ENCODE results near the gene ZNF354B.
"Not testable (repeated sequence)": the region's sequence is repeated elsewhere in the genome, so short reads cannot be mapped to it uniquely, and the experiment has no call there.

The ZNF354B gene

DNA sequence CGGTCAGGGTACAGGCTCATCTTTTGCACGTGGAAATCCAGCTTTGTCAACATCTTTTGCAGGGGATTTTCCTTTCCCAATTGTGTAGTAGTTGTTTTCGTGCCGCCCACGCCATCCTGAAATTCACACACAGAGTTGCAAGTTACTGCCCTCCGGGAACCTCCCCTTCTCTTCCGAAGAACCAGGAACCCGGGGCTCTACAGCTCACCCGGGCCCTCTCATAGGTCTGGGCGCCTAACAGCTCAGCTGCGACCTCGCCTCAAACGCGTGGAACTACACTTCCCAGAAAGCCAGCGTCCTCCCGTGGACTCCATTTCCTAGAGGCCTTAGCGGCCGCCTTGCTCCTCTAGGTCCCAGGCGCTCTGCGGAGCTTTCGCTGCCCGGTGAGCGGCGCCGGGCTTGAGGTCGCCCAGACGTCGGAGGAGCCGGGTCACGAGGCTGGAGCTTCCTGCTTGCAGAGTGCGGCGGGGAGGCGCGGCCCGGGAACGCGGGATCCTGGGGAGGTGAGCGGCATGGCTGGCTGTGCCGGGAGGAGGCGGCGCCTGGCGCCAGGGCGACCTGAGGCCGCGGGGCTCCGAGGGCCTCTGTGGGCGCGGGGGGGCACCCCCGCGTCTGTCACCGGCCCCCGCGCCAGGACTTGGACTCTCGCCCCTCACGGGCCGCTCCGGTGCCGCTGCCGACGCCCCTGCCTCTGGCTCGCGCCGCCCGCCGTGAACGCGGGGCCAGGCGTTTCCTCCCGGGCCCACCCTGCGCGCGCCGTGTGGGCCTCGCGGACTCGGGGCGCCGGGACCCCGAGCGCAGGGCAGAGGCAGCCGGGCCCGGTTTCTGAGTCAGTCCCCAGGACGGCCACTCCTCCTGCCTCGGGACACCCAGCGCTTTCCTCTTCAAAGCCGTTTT, at the start of gene ZNF354B:
TSS of gene ZNF354B (plus strand) at position 329 of the 897 bp plus-strand sequence. CDS start 1,095 bp downstream, outside the sequence.
- FAIRE-seq = no peak

- no peak for FAIRE-seq
These were observed 42.2 kb upstream of the ZNF354B start for GRCh38 chr5:178817506-178817905.

DNA sequence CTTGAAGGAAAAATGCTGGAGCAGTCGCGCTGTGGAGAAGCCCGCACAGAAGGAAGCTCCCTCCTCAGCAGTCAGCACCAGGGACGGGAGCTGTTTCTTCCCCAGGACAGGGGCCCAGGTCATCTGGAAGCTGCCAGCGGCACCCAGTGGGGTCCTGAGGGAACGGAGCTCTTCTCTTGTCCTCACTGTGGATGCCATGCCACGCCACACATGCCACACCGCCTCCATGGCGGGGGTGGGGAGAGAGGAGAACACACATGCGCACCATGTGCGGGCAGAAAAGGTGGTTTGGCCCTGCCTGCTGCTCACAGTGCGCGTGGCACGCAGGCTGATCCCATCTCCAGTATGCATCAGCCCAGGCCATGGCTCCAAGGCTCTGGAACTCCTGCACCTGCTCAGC, 41.7 kb upstream of the ZNF354B start:
- no peak for FAIRE-seq

DNA sequence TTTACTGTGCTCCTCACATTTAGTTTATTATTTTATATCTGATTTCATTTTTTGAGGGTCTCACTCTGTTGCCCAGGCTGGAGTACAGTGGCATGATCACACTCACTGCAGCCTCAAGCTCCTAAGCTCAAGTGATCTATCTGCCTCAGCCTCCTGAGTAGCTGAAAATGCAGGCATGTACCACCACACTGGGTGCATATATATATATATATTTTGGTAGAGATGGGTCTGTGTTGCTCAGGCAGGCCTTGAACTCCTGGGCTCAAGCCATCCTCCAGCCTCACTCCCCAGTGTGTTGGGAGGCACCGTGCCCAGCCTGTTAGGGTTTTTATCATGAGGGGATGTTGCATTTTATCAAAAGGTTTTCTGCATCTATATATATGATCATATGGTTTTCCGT, 39.8 kb upstream of the ZNF354B start:
- FAIRE-seq = no peak

GRCh38 chr5:178825444-178825843, 34.3 kb upstream of the ZNF354B start:
- FAIRE-seq = no peak

DNA sequence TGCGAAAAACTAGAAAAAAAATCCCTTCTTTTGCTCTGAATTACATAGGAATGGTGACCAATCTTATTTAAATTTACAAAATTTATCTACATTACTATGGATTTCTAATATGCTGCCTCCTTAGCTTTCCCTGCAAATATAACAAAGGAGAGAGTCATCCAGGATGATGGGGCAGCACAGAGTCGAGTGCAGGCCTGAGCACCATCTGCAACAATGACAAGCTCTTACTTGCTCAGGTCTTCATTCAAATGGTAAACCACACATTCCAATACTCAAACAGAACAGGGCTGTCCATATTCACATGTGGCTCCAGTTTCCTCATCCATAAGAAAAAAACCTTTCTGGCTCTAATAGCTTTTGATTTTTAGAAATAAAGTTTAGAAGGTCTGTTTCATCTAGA, 33.5 kb upstream of the ZNF354B start:
- FAIRE-seq = no peak

DNA sequence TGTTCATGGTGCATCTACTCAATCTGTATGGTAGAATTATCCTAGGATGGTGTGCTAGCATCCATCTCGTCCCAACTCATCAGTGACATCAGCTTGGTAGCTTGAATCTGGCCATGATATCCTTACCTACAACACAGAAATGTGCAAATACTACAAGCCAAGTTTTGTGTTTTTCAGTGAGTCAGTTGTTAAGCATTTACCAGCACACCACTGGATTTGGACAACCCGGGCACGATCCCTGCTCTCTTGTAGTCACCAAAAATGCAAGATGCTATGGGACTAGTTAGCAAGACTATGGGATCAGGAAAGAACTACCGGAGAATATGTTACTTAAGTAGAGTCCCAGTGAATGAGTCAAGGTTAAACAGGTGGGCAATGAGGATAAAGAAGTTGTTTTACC, 32.1 kb upstream of the ZNF354B start:
- no peak for FAIRE-seq

- FAIRE-seq = no peak
These were observed 28.7 kb upstream of the ZNF354B start for GRCh38 chr5:178831049-178831448.

DNA sequence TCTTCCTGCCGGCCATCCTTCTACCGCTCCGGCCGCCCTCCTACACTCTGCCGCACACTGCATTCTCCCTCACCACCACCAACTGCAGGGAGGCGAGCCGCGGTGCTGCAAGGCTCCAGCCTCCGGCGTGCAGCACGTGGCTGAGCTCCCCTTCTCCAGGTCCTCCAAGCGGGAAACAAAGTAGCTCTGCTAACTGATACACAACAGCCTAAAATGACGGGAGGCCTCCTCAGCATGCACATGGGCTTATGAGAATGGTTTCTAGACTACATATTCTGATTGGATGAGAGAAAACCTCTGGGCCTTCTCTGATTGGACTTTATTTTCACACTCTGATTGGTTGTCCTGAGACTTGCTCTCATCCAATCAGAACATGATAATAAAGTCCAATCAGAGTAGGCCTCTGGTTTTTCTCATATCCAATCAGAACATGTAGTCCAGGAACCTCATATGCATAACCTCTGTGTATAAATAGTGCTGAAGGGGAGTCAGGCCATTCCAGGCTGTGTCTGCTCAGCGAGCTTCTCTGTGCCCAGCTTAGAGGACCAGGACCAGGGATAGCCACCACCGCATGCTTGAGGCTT, 27.0 kb upstream of the ZNF354B start:
- FAIRE-seq = no peak

GRCh38 chr5:178836628-178837027, 23.1 kb upstream of the ZNF354B start:
- FAIRE-seq = no peak

DNA sequence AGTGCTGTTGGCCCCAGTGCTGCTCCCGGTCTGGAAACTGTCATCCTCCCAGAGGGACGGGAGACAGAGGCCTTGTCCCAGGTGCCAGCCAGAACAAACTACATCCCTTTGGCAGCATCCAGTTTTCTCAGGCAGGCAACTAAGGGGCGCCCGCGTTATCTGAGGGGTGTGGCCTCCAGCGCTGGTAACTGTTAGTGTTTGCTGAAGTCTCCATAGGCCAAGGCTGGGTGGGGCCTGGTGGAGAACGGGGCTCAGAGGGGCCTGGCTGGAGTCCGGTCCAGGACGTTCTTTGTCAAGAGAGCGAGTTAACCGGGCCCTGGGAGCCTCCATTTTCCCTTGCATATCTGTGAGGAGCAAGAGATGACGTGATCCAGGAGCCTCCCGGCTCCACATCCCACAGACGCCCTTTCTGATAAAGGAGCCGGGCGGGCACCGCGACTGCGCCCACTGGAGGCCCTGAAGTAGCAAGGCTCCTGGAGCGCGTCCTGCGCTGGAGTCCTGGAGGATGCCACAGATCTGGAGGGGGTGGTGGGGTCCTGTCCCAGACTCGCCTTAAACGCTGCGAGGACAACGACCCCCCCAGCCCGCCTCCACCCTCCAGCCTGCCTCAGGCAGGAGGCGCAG, 20.9 kb upstream of the ZNF354B start:
- not testable (repeated sequence) for FAIRE-seq

DNA sequence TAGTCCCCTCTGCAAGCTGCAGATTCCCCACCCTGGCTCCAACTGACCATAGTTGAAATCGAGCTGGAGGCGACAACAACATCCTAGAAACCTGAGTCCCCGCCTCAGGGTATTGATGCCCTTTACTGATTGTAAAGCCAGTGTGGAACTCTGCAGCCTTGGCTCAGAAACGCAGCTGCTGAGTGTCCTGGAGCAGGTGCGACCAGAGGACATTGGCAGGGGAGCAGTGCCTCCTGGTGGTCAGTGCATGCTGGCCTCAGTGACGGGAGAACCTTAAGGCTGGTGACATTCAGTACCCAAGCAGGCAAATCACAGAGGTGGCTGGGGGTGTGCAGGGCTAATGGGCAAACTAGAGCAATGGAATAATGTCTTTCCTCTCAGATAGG, 20.4 kb upstream of the ZNF354B start:
- FAIRE-seq = no peak

GRCh38 chr5:178840399-178840798, 19.4 kb upstream of the ZNF354B start:
- not testable (repeated sequence) for FAIRE-seq

DNA sequence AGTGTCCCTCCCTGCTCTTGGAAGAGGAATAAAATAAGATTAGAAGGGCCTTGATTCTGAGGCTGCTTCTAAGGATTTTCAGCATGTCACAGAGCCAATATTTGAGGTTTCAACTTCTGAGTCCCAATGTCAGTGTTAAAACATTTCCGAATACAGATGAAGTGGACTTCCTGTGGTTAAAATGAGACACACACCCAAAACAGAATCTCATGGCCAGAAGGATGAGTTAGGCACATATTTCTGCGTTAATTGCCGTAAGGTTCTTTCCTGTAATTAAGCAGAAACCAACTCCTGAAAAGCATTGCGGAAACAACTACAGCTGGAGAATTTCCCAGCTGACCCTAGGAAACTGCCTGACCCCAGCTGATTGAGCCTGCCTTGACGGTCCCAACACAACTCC, 10.4 kb upstream of the ZNF354B start:
- FAIRE-seq = no peak

GRCh38 chr5:178851951-178852350, 7.8 kb upstream of the ZNF354B start:
- FAIRE-seq = no peak

- no peak for FAIRE-seq
These were observed 5.5 kb upstream of the ZNF354B start for GRCh38 chr5:178854284-178854683.

GRCh38 chr5:178860615-178861014, 862 bp downstream of the ZNF354B start:
- not testable (repeated sequence) for FAIRE-seq

DNA sequence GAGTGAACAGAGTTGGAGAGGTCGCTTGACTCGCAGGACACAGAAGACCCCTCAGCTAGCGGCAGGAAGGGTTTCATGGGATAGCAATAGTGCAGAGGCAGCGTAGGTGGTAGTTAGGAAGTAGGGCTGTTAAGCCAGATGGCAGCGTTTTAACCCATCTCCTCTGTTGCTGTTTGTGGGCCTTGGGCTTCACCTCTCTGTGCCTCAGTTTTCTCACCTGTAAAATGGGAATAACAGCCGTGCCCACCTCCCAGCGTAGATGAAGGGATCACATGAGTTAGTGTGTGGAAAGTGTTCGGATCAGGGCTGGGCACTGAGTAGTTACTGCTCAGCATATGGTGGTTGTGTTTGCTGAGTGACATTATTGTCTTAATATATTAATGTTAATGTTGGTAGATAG, 1.9 kb downstream of the ZNF354B start:
- no peak for FAIRE-seq

DNA sequence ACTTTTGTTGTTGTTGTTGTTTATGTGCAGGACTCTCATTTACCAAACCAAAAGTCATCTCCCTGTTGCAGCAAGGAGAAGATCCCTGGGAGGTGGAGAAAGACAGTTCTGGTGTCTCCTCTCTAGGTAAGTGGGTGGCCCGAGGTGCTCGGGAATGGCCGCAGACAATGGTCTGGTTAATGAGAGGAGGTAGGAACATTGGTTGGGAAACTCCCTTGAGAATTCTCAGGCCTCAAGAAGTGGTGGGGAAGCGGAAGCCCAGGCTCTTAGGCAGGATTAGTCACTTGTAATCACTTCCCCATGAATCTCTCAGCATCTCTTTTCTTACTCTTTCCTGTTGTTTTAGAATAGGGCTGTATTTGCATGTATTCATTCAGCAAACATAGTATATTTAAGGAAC, 7.2 kb downstream of the ZNF354B start:
- no peak for FAIRE-seq

DNA sequence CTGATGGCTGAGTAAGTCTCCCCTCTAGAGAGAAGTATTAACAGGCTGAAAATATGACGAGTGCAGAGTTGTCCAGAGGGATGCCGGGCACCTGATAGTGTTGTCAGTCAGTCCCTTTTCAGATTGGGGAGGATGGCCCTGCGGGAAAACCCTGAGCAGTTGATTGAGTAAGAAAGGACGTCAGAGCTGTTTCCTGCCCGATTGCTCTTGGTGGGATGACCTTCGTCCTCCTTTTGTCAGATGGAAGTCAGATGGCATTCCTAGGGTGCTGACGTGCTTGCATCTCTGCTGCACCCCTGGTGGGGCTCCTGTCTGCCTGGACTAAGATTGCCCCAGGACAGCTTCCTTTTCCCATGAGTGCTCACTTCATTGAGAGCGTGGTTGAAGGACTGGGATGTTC, 9.8 kb downstream of the ZNF354B start:
- no peak for FAIRE-seq

DNA sequence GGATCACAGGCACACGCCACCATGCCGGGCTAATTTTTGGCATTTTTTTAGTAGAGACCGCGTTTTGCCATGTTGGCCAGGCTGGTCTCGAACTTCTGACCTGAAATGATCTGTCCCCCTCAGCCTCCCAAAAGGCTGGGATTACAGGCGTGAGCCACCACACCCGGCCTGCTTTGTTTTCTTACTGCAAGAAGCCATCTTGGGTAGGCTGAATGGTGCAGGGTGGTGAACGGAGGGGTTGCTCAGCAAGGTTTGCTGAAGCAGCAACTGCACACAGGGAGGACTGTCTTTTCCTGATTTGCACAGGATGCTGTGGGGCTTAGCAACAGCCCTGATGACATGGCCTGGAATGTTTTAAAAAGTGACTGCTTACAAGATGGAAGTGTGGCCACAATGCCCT, 10.7 kb downstream of the ZNF354B start:
- FAIRE-seq = no peak

GRCh38 chr5:178872302-178872701, 12.5 kb downstream of the ZNF354B start:
- no peak for FAIRE-seq

DNA sequence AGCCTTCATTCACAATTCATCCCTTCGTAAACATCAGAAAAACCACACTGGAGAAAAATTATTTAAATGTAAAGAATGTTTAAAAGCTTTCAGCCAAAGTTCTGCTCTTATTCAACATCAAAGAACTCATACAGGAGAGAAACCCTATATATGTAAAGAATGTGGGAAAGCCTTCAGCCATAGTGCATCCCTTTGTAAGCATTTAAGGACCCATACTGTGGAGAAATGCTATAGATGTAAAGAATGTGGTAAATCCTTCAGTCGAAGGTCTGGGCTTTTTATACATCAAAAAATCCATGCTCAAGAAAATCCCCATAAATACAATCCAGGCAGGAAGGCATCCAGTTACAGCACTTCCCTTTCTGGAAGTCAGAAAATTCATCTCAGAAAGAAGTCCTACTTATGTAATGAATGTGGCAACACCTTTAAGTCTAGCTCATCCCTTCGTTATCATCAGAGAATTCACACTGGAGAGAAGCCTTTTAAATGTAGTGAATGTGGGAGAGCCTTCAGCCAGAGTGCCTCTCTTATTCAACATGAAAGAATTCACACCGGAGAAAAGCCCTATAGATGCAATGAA, 23.5 kb downstream of the ZNF354B start:
- peak; percentile 90 for FAIRE-seq

All from islet of Langerhans (tissue), 1 donor.